Neural cell (in vitro differentiated cells): Measurements from ENCODE around the gene RAD50. TPM values are rescaled to one million over a fixed set of nuclear protein-coding genes. Genes with fewer than 3 reads are reported as not detected.
"Not testable (repeated sequence)": the region's sequence is repeated elsewhere in the genome, so short reads cannot be mapped to it uniquely, and the experiment has no call there.

Source experiments
- H2AFZ ChIP-seq: fragments of 200-600, 300-800 bp; sonication (generic), shearing (Covaris generic); 2 replicates; pipeline ENCODE4 v1.6.0; 2014; ENCODE audit warnings: low read depth, mild to moderate bottlenecking, antibody characterized with exemption, low read length, moderate library complexity
- H3F3A ChIP-seq: fragments of 200-600 bp; shearing (Covaris generic); 2 replicates; pipeline ENCODE4 v1.6.1; 2016; ENCODE audit warnings: mild to moderate bottlenecking, moderate library complexity, mixed read lengths, antibody characterized with exemption, low read length; ENCODE audit not compliant: insufficient read depth, poor library complexity, severe bottlenecking
- H3K27ac ChIP-seq: fragments of 200-600, 300-800 bp; sonication (generic), shearing (Covaris generic); 2 replicates; pipeline ENCODE4 v1.5.1; 2014; ENCODE audit warnings: mild to moderate bottlenecking, low read length, moderate library complexity
- H3K27me3 ChIP-seq: fragments of 300-800, 200-600 bp; sonication (generic), shearing (Covaris generic); 2 replicates; pipeline ENCODE4 v1.6.0; 2014; ENCODE audit warnings: mild to moderate bottlenecking, low read depth, low read length, moderate library complexity; ENCODE audit not compliant: insufficient read depth
- H3K36me3 ChIP-seq: fragments of 300-800, 200-600 bp; sonication (generic), shearing (Covaris generic); 2 replicates; pipeline ENCODE4 v1.5.1; 2014; ENCODE audit warnings: mild to moderate bottlenecking, antibody characterized with exemption, low read length, moderate library complexity; ENCODE audit not compliant: insufficient read depth
- H3K4me2 ChIP-seq: fragments of 300-800, 200-600 bp; sonication (generic), shearing (Covaris generic); 2 replicates; pipeline ENCODE4 v1.6.0; 2014; ENCODE audit warnings: mild to moderate bottlenecking, low read length
- H3K4me3 ChIP-seq: fragments of 300-800, 200-600 bp; sonication (generic), shearing (Covaris generic); 2 replicates; pipeline ENCODE4 v1.5.1; 2014; ENCODE audit warnings: mild to moderate bottlenecking, low read length, moderate library complexity
- H3K79me2 ChIP-seq: fragments of 200-600 bp; shearing (Covaris generic); replicated peaks from 2 replicates; pipeline ENCODE4 v1.6.0; 2014; ENCODE audit warnings: mild to moderate bottlenecking, low read length, moderate library complexity; ENCODE audit not compliant: insufficient read depth
- H3K9ac ChIP-seq: fragments of 300-800, 200-600 bp; sonication (generic), shearing (Covaris generic); 2 replicates; pipeline ENCODE4 v1.6.1; 2016; ENCODE audit warnings: mild to moderate bottlenecking, low read length, mixed read lengths
- H3K9me2 ChIP-seq: fragments of 200-600 bp; shearing (Covaris generic); 2 replicates; pipeline ENCODE4 v1.6.1; 2016; ENCODE audit warnings: mild to moderate bottlenecking, low read length, mixed read lengths; ENCODE audit not compliant: insufficient read depth
- H3K9me3 ChIP-seq: fragments of 200-600, 300-800 bp; sonication (generic), shearing (Covaris generic); 2 replicates; pipeline ENCODE4 v1.6.1; 2016; ENCODE audit warnings: mild to moderate bottlenecking, mixed run types, low read length, moderate library complexity, mixed read lengths
- H4K20me1 ChIP-seq: fragments of 200-600 bp; shearing (Covaris generic); 2 replicates; pipeline ENCODE4 v1.6.1; 2016; ENCODE audit warnings: mild to moderate bottlenecking, mixed run types; ENCODE audit not compliant: insufficient read depth
- CTCF ChIP-seq: fragments of 450-650 bp; IDR thresholded peaks from 2 replicates; pipeline ENCODE4 v1.5.1; 2014; ENCODE audit warnings: antibody characterized with exemption, mild to moderate bottlenecking, moderate library complexity; ENCODE audit not compliant: poor library complexity, severe bottlenecking
- EP300 ChIP-seq: fragments of 450-650 bp; conservative IDR thresholded peaks from 2 replicates; pipeline ENCODE4 v1.6.1; 2014; ENCODE audit warnings: antibody characterized with exemption, mild to moderate bottlenecking, moderate library complexity; ENCODE audit not compliant: poor library complexity, severe bottlenecking
- EZH2 ChIP-seq: fragments of 200-600, 300-800 bp; shearing (Covaris generic), sonication (generic); IDR thresholded peaks from 2 replicates; pipeline ENCODE4 v1.6.1; 2014; ENCODE audit warnings: antibody characterized with exemption, low read length, borderline replicate concordance, mild to moderate bottlenecking; ENCODE audit not compliant: insufficient read depth, poor library complexity, severe bottlenecking
- MXI1 ChIP-seq: fragments of 450-650 bp; conservative IDR thresholded peaks from 2 replicates; pipeline ENCODE4 v1.6.1; 2014; ENCODE audit warnings: antibody characterized with exemption, mild to moderate bottlenecking; ENCODE audit not compliant: poor library complexity, severe bottlenecking
- POLR2AphosphoS5 ChIP-seq: IDR thresholded peaks from 2 replicates; pipeline ENCODE4 v1.6.1; 2012
- RAD21 ChIP-seq: fragments of 450-650 bp; conservative IDR thresholded peaks from 2 replicates; pipeline ENCODE4 v1.6.1; 2014; ENCODE audit warnings: antibody characterized with exemption, mild to moderate bottlenecking, moderate library complexity
- REST ChIP-seq: IDR thresholded peaks from 2 replicates; pipeline ENCODE4 v1.6.1; 2012; ENCODE audit warnings: borderline replicate concordance
- SMC3 ChIP-seq: fragments of 450-650 bp; conservative IDR thresholded peaks from 2 replicates; pipeline ENCODE4 v1.6.1; 2014; ENCODE audit warnings: antibody characterized with exemption, mild to moderate bottlenecking, moderate library complexity; ENCODE audit not compliant: poor library complexity
- TAF1 ChIP-seq: IDR thresholded peaks from 2 replicates; pipeline ENCODE4 v1.6.1; 2012; ENCODE audit warnings: low read depth
- polyA minus RNA-seq: library from RNA; depleted of rRNA, polyadenylated mRNA; stranded (reverse); fragments of >200 nt; gene quantifications from 2 replicates; pipeline ENCODE4 v1.2.3, GENCODE V29; 2014
- polyA plus RNA-seq: library from polyadenylated mRNA; depleted of rRNA; stranded (reverse); fragments of >200 nt; gene quantifications from 2 replicates; pipeline ENCODE4 v1.2.3, GENCODE V29; 2014

The RAD50 gene
- polyA plus RNA-seq (6.7 and 7.5 TPM in 2 replicates), polyA minus RNA-seq (27.5 and 30.1 TPM in 2 replicates)

- peak within 1 kb of the TSS; percentile 48 for H2AFZ ChIP-seq
- peak within 1 kb of the TSS; percentile 86 for H3K4me3 ChIP-seq
- H3K36me3 ChIP-seq: no peaks in the 10 kb centered on the region
- no peaks in the 10 kb centered on the region for H4K20me1 ChIP-seq
- H3K9me3 ChIP-seq: no peaks in the 10 kb centered on the region
- no peaks in the 10 kb centered on the region for H3K9me2 ChIP-seq
- peak within 1 kb of the TSS; percentile 46 for H3K4me2 ChIP-seq
- peak within 1 kb of the TSS; percentile 59 for H3K27ac ChIP-seq
- H3K9ac ChIP-seq: peak within 1 kb of the TSS; percentile 74
- TF ChIP-seq MXI1: peak; percentile 92
- TF ChIP-seq TAF1: no peak
- TF ChIP-seq POLR2AphosphoS5: peak; percentile 84
- TF ChIP-seq CTCF: no peak
- no peak for TF ChIP-seq EP300
- TF ChIP-seq SMC3: peak; percentile 20
- no peak for TF ChIP-seq EZH2
- TF ChIP-seq REST: peak; percentile 19
- no peak for TF ChIP-seq RAD21
- no peaks in the 10 kb centered on the region for H3F3A ChIP-seq
- H3K79me2 ChIP-seq: no peaks in the 10 kb centered on the region
- H3K27me3 ChIP-seq: no peaks in the 10 kb centered on the region
These were observed at the start of gene RAD50 for GRCh38 chr5:132556763-132557477. RAD50 (plus strand) TSS chr5:132556977; CDS start chr5:132557325, 348 bp downstream.

GRCh38 chr5:132510076-132510475 lies 46.7 kb upstream of the RAD50 start:
- H3K9me2 ChIP-seq: no peaks in the 10 kb centered on the region
- H3K36me3 ChIP-seq: no peaks in the 10 kb centered on the region
- no peak for TF ChIP-seq EP300
- TF ChIP-seq EZH2: no peak
- no peak for TF ChIP-seq REST
- no peak for TF ChIP-seq MXI1
- TF ChIP-seq CTCF: no peak
- TF ChIP-seq SMC3: no peak
- TF ChIP-seq TAF1: no peak
- H3K27me3 ChIP-seq: no peaks in the 10 kb centered on the region
- no peaks in the 10 kb centered on the region for H3K79me2 ChIP-seq
- no peak overlapping the region for H3K27ac ChIP-seq
- H3K4me2 ChIP-seq: no peak overlapping the region
- H3K9ac ChIP-seq: no peak overlapping the region
- H3K4me3 ChIP-seq: no peak overlapping the region
- no peak overlapping the region for H2AFZ ChIP-seq
- H3K9me3 ChIP-seq: no peaks in the 10 kb centered on the region
- H4K20me1 ChIP-seq: no peaks in the 10 kb centered on the region
- H3F3A ChIP-seq: no peaks in the 10 kb centered on the region

- H3F3A ChIP-seq, H3K36me3 ChIP-seq, H3K4me2 ChIP-seq, H4K20me1 ChIP-seq, H3K4me3 ChIP-seq, H3K9me2 ChIP-seq, H3K9ac ChIP-seq, H3K9me3 ChIP-seq, H3K27me3 ChIP-seq, H3K79me2 ChIP-seq, H2AFZ ChIP-seq, H3K27ac ChIP-seq: not testable (repeated sequence)
These were observed 43.0 kb upstream of the RAD50 start for GRCh38 chr5:132513618-132514336.
